Gastrocnemius medialis (tissue), 4 donors: ENCODE measurements around the gene SETBP1. TPM values are rescaled to one million over a fixed set of nuclear protein-coding genes. Genes with fewer than 3 reads are reported as not detected.

ENCODE experiments used
- ATAC-seq, 2 donors: fragments of 150-250 bp; one replicate each; pipeline ENCODE4 v1.9.1; 2016
- DNase-seq, 2 donors: peaks; one replicate each; pipeline ENCODE4 v3.0.0-alpha.2; 2019
- H3K27ac ChIP-seq, 4 donors: fragments of 200-600 bp; sonication (generic); 1 replicate in 1 of 4; 2 replicates in 3 of 4; pipeline ENCODE4 v1.5.1; 2016 to 2018; ENCODE audit warnings: mild to moderate bottlenecking in 2 of 4, moderate library complexity in 1 of 4
- H3K27me3 ChIP-seq, 3 donors: fragments of 200-600 bp; sonication (generic) in 2 of 3; 1 replicate in 1 of 3; 2 replicates in 2 of 3; pipeline versions ENCODE4 v1.5.1 to v1.6.0; 2016 to 2019; ENCODE audit warnings: mild to moderate bottlenecking in 1 of 3, moderate library complexity in 1 of 3
- H3K36me3 ChIP-seq, 2 donors: fragments of 200-600 bp; sonication (generic) in 1 of 2; one replicate each; pipeline ENCODE4 v1.5.1; 2017 to 2018
- H3K4me1 ChIP-seq, 2 donors: fragments of 200-600 bp; sonication (generic) in 1 of 2; one replicate each; pipeline ENCODE4 v1.5.1; 2016 to 2017; ENCODE audit warnings: mild to moderate bottlenecking in 2 of 2
- H3K4me3 ChIP-seq, 4 donors: fragments of 200-600 bp; sonication (generic) in 3 of 4; 1 replicate in 1 of 4; 2 replicates in 3 of 4; pipeline ENCODE4 v1.5.1; 2016 to 2019; ENCODE audit warnings: mild to moderate bottlenecking in 2 of 4
- H3K9me3 ChIP-seq, 3 donors: fragments of 200-600 bp; sonication (generic) in 2 of 3; 1 replicate in 1 of 3; 2 replicates in 2 of 3; pipeline ENCODE4 v1.5.1; 2016 to 2019
- POLR2A ChIP-seq, 2 donors: fragments of 450-650 bp; IDR thresholded peaks; one replicate each; pipeline ENCODE4 v1.6.1; 2017; ENCODE audit warnings: antibody characterized with exemption in 2 of 2, mild to moderate bottlenecking in 2 of 2, moderate library complexity in 2 of 2
- in situ Hi-C, 4 donors: fragments of 200-750 bp; cut with MboI; loops; one replicate each; pipeline versions ENCODE4 v1.15.0 to v1.8.0; 2017; ENCODE audit warnings: low sequenced_read_pairs in 4 of 4
- intact Hi-C: fragments of 100-400 bp; cut with DNase I; formaldehyde crosslinking; loops from one replicate; pipeline ENCODE4 v1.15.1; 2023; ENCODE audit warnings: low total_unique reads
- total RNA-seq, 4 donors: library from RNA; depleted of rRNA; stranded (reverse); fragments of >200 nt; gene quantifications; one replicate each; pipeline versions ENCODE4 v1.1.0 to v1.2.3, GENCODE V29; 2016
- TF ChIP-seq, protein P1 (sequence below), 5 experiments: fragments of 450-650 bp in 3 of 5; fragments of 200-600 bp in 2 of 5; sonication (generic) in 2 of 5; IDR thresholded peaks in 4 of 5; conservative IDR thresholded peaks in 1 of 5; 1 replicate in 4 of 5; 2 replicates in 1 of 5; pipeline ENCODE4 v1.5.1; 2016 to 2019; ENCODE audit warnings: antibody characterized with exemption in 5 of 5, mild to moderate bottlenecking in 3 of 5, moderate library complexity in 3 of 5

SETBP1 gene
- total RNA-seq, 4 donors from 2014 or later, result 9.2 to 20.0 (median 15.3) TPM

GRCh38 chr18:44710931-44711330, 30.2 kb downstream of the SETBP1 start:
- peaks cover 49 to 52% of the 10 kb centered on the region in 2 donors for H3K4me1 ChIP-seq
- DNase-seq (no peak), ATAC-seq (no peak)
- in situ Hi-C loops, result no loop called here
- H3K27ac ChIP-seq, result no peak overlapping the region
- no peaks in the 10 kb centered on the region for H3K9me3 ChIP-seq
- intact Hi-C loops, result no loop called here
- TF ChIP-seq POLR2A (IDR thresholded peaks at IDR 0.05), result no peak
- TF ChIP-seq, protein P1, sequence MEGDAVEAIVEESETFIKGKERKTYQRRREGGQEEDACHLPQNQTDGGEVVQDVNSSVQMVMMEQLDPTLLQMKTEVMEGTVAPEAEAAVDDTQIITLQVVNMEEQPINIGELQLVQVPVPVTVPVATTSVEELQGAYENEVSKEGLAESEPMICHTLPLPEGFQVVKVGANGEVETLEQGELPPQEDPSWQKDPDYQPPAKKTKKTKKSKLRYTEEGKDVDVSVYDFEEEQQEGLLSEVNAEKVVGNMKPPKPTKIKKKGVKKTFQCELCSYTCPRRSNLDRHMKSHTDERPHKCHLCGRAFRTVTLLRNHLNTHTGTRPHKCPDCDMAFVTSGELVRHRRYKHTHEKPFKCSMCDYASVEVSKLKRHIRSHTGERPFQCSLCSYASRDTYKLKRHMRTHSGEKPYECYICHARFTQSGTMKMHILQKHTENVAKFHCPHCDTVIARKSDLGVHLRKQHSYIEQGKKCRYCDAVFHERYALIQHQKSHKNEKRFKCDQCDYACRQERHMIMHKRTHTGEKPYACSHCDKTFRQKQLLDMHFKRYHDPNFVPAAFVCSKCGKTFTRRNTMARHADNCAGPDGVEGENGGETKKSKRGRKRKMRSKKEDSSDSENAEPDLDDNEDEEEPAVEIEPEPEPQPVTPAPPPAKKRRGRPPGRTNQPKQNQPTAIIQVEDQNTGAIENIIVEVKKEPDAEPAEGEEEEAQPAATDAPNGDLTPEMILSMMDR (IDR thresholded peaks at IDR 0.05 in 4 of 5, conservative IDR thresholded peaks at IDR 0.05 in 1 of 5), result no peak
- no peaks in the 10 kb centered on the region for H3K27me3 ChIP-seq
- no peak overlapping the region for H3K4me3 ChIP-seq
- H3K36me3 ChIP-seq, result no peaks in the 10 kb centered on the region

GRCh38 chr18:44712025-44712424, 31.3 kb downstream of the SETBP1 start:
- peaks cover 54 to 55% of the 10 kb centered on the region in 2 donors for H3K4me1 ChIP-seq
- H3K4me3 ChIP-seq, result no peak overlapping the region
- H3K27ac ChIP-seq, result no peak overlapping the region
- intact Hi-C loops (no loop called here), in situ Hi-C loops (no loop called here)
- no peaks in the 10 kb centered on the region for H3K36me3 ChIP-seq
- no peak for DNase-seq
- no peak for ATAC-seq
- no peaks in the 10 kb centered on the region for H3K27me3 ChIP-seq
- TF ChIP-seq POLR2A (IDR thresholded peaks at IDR 0.05), result no peak
- TF ChIP-seq, protein P1 (IDR thresholded peaks at IDR 0.05 in 4 of 5, conservative IDR thresholded peaks at IDR 0.05 in 1 of 5), result no peak
- H3K9me3 ChIP-seq, result no peaks in the 10 kb centered on the region

DNA sequence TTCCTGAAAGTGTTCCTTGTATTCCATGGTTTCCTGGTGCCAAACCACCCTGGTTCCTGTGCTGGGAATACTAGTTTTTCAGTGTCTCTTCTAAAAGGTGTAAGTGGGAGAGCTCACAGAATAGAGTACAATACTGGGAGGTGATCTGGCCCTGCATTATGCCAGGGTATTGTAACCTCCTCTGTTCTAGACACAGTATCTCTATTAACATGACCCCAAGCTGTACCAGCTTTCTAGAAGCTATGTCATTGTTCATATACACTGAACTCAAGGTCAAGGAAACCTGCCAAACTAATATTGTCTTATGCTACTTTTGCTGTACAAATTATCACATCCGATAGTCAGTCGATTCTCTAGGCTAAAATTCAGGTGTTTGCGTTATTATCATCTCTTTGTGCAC, 32.7 kb downstream of the SETBP1 start:
- TF ChIP-seq, protein P1 (IDR thresholded peaks at IDR 0.05 in 4 of 5, conservative IDR thresholded peaks at IDR 0.05 in 1 of 5), result no peak
- H3K27me3 ChIP-seq, result no peaks in the 10 kb centered on the region
- H3K4me1 ChIP-seq, result peaks cover 41 to 45% of the 10 kb centered on the region in 2 donors
- in situ Hi-C loops, result no loop called here
- ATAC-seq (no peak), DNase-seq (no peak)
- no peak overlapping the region for H3K27ac ChIP-seq
- H3K36me3 ChIP-seq, result no peaks in the 10 kb centered on the region
- intact Hi-C loops, result no loop called here
- no peaks in the 10 kb centered on the region for H3K9me3 ChIP-seq
- no peak overlapping the region for H3K4me3 ChIP-seq

DNA sequence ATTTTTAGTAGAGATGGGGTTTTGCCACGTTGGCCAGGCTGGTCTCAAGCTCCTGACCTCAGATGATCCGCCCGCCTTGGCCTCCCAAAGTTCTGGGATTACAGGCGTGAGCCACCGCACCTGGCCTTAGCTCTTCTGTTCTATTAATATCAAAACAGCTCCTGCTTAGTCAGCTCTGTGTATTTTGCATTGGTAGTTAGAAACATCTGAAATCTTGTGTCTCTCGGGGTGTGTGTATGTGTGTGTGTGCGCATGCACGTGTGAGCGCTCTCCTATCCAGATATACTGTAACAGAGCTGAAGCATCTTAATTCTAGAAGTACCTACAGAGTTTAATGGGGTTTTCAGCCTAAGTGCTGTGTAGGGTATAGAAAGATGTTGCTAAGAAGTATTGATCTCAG, 33.7 kb downstream of the SETBP1 start:
- no peaks in the 10 kb centered on the region for H3K27me3 ChIP-seq
- intact Hi-C loops, result no loop called here
- H3K27ac ChIP-seq, result peak overlapping the region; percentile 1 to 73 (median 56)
- peak in 1 of 2 donors; percentile 19 for ATAC-seq
- no peak for TF ChIP-seq POLR2A (IDR thresholded peaks at IDR 0.05)
- TF ChIP-seq, protein P1 (IDR thresholded peaks at IDR 0.05 in 4 of 5, conservative IDR thresholded peaks at IDR 0.05 in 1 of 5), result no peak
- no peaks in the 10 kb centered on the region for H3K36me3 ChIP-seq
- in situ Hi-C loops, result no loop called here
- no peaks in the 10 kb centered on the region for H3K9me3 ChIP-seq
- no peak overlapping the region for H3K4me3 ChIP-seq
- no peak for DNase-seq
- peaks cover 36 to 45% of the 10 kb centered on the region in 2 donors for H3K4me1 ChIP-seq

DNA sequence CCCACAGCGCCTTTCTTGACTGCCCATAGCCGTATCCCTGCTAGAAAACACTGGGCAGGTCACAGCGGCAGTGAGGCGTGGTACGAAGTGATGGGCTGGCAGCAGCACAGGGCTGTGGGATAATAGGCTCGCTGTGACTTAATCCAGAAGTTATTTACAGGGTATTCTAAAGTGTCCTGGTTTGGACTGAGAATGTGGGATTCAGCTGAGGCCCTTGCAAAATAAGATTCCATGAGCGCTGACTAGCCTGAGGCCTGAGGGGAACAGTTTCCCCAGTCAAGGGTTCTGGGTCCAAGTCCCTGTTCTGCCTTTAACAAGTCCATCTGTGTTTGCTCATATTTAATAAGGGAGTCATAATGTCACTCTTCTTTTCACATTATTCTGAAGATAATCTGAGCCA, 34.6 kb downstream of the SETBP1 start:
- H3K4me3 ChIP-seq, result no peak overlapping the region
- in situ Hi-C loops (no loop called here), intact Hi-C loops (no loop called here)
- TF ChIP-seq, protein P1 (IDR thresholded peaks at IDR 0.05 in 4 of 5, conservative IDR thresholded peaks at IDR 0.05 in 1 of 5), result no peak
- TF ChIP-seq POLR2A (IDR thresholded peaks at IDR 0.05), result no peak
- H3K36me3 ChIP-seq, result no peaks in the 10 kb centered on the region
- ATAC-seq (peak; percentile 89 to 92), DNase-seq (peak; percentile 39 to 68)
- H3K27ac ChIP-seq, result peak overlapping the region; percentile 48 to 73 (median 56)
- H3K4me1 ChIP-seq, result peaks cover 34 to 48% of the 10 kb centered on the region in 2 donors
- no peaks in the 10 kb centered on the region for H3K27me3 ChIP-seq
- no peaks in the 10 kb centered on the region for H3K9me3 ChIP-seq
